MG63 (cell line): ENCODE data around the gene CCDC9. TPM values are rescaled to one million over a fixed set of nuclear protein-coding genes. Genes with fewer than 3 reads are reported as not detected.
A peak's percentile ranks its signal among the peaks of the same experiment; 100 is the strongest.

Experiments used
- DNase-seq: peaks from one replicate; pipeline ENCODE4 v3.0.0-alpha.2; 2020
- H3K27me3 ChIP-seq: fragments of 250-450 bp; sonication (Bioruptor Pico); 2 replicates; pipeline ENCODE4 v1.5.1; 2020; ENCODE audit warnings: mild to moderate bottlenecking, moderate library complexity
- H3K36me3 ChIP-seq: fragments of 250-450 bp; sonication (Bioruptor Pico); 2 replicates; pipeline ENCODE4 v1.5.1; 2020; ENCODE audit warnings: mild to moderate bottlenecking, moderate library complexity
- H3K4me3 ChIP-seq: fragments of 250-450 bp; sonication (Bioruptor Pico); 2 replicates; pipeline ENCODE4 v1.5.1; 2020; ENCODE audit warnings: mild to moderate bottlenecking, moderate library complexity
- H3K9me3 ChIP-seq: fragments of 250-450 bp; sonication (Bioruptor Pico); 2 replicates; pipeline ENCODE4 v1.5.1; 2020; ENCODE audit warnings: mild to moderate bottlenecking, moderate library complexity
- total RNA-seq: library from RNA; depleted of rRNA; stranded (reverse); fragments of >200 nt; shearing (Covaris generic); gene quantifications from 2 replicates; pipeline ENCODE4 v1.2.3, GENCODE V29; 2014; ENCODE audit warnings: low replicate concordance; rRNA removed

CCDC9 gene
- total RNA-seq, 1 experiment from 2014 or later: 22.9 TPM

DNA sequence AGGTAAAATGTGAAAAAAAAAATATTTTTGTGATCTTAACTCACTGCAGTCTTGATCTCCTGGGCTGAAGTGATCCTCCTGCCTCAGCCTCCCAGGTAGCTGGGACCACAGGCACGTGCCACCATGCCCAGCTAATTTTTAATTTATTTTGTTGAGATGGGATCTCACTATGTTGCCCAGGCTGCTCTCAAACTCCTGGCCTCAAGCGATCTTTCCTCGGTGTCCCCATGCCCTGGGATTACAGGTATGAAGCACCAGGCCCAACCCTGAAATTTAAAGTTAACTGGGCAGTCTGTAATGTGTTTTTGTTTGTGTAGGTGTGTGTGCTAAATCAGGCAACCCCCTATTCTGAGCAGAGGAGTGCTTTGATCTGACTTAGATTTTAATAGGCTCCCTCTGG is 50.0 kb downstream of the CCDC9 start:
- no peak for DNase-seq
- no peaks in the 10 kb centered on the region for H3K9me3 ChIP-seq
- no peaks in the 10 kb centered on the region for H3K27me3 ChIP-seq
- no peaks in the 10 kb centered on the region for H3K36me3 ChIP-seq
- no peak overlapping the region for H3K4me3 ChIP-seq

GRCh38 chr19:47309038-47309437 is 52.7 kb downstream of the CCDC9 start:
- Histone ChIP-seq H3K36me3 (no peaks in the 10 kb centered on the region), H3K4me3 (no peak overlapping the region), H3K27me3 (no peaks in the 10 kb centered on the region), H3K9me3 (no peaks in the 10 kb centered on the region)
- peak; percentile 68 for DNase-seq

GRCh38 chr19:47309608-47310007 is 53.3 kb downstream of the CCDC9 start, which contains the start of gene C5AR1:
C5AR1 (plus strand) TSS chr19:47309861; CDS start chr19:47309896, 35 bp downstream.
- H3K4me3 ChIP-seq: no peak within 1 kb of the TSS
- DNase-seq: no peak
- no peaks in the 10 kb centered on the region for H3K27me3 ChIP-seq
- H3K36me3 ChIP-seq: no peaks in the 10 kb centered on the region
- H3K9me3 ChIP-seq: no peaks in the 10 kb centered on the region; the same call in 1 of the 2 replicates

DNA sequence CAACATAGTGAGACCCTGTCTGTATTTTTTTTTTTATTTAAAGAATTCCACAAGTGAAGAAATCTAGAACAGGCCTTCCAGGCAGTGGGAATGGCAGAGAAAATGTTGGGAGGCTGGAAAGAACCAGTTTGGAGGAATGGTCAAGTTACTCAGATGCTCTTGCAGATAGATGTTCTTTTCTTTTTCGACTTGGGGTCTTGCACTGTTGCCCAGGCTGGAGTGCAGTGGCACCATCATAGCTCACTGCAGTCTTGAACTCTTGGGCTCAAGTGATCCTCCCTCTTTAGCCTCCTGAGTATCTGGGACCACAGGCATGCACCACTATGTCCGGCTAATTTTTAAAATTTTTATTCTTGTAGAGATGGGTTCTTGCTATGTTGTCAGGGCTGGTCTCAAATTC is 54.0 kb downstream of the CCDC9 start:
- H3K27me3 ChIP-seq: no peaks in the 10 kb centered on the region
- no peaks in the 10 kb centered on the region; the same call in 1 of the 2 replicates for H3K9me3 ChIP-seq
- no peak overlapping the region for H3K4me3 ChIP-seq
- no peaks in the 10 kb centered on the region for H3K36me3 ChIP-seq
- no peak for DNase-seq

DNA sequence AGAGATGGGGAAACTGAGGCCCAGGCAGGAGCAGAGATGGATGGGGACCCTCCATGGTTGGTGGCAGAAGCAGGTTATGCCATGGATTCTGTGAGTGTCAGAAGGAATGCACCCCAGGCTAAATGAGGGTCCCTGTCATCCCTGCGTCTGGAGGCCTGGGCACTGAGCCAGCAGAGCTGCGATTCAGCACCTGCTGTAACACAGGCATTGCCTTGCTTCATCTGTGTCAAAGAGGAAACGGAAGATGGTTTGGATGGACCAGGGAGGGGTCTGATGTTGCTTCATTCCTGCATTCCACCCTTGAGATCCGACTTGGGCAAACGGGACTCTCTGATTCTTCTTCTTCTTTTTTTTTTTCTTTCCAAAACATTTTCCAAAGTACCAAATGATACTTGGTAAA is 54.5 kb downstream of the CCDC9 start:
- DNase-seq: no peak
- Histone ChIP-seq H3K27me3 (no peaks in the 10 kb centered on the region), H3K9me3 (no peaks in the 10 kb centered on the region; the same call in 1 of the 2 replicates), H3K36me3 (no peaks in the 10 kb centered on the region), H3K4me3 (no peak overlapping the region)

GRCh38 chr19:47312366-47313006 is 56.2 kb downstream of the CCDC9 start:
- Histone ChIP-seq H3K27me3 (peaks cover under 1% of the 10 kb centered on the region; the same call in 1 of the 2 replicates), H3K36me3 (no peaks in the 10 kb centered on the region), H3K9me3 (no peaks in the 10 kb centered on the region; the same call in 1 of the 2 replicates), H3K4me3 (no peak overlapping the region)
- no peak for DNase-seq

GRCh38 chr19:47313754-47314295 is 57.5 kb downstream of the CCDC9 start:
- no peak overlapping the region for H3K4me3 ChIP-seq
- DNase-seq: no peak
- no peaks in the 10 kb centered on the region for H3K36me3 ChIP-seq
- H3K9me3 ChIP-seq: no peaks in the 10 kb centered on the region; the same call in 1 of the 2 replicates
- H3K27me3 ChIP-seq: peaks cover 3% of the 10 kb centered on the region

- Histone ChIP-seq H3K9me3 (no peaks in the 10 kb centered on the region; the same call in 1 of the 2 replicates), H3K27me3 (peaks cover 4% of the 10 kb centered on the region), H3K36me3 (no peaks in the 10 kb centered on the region), H3K4me3 (no peak overlapping the region)
- peak; percentile 89 for DNase-seq
These were observed 58.9 kb downstream of the CCDC9 start for GRCh38 chr19:47315125-47315821.

- H3K36me3 ChIP-seq: no peaks in the 10 kb centered on the region
- peaks cover 1% of the 10 kb centered on the region; the same call in 1 of the 2 replicates for H3K9me3 ChIP-seq
- peaks cover 11% of the 10 kb centered on the region for H3K27me3 ChIP-seq
- no peak for DNase-seq
- H3K4me3 ChIP-seq: no peak overlapping the region
These were observed 60.2 kb downstream of the CCDC9 start for GRCh38 chr19:47316513-47316912.

DNA sequence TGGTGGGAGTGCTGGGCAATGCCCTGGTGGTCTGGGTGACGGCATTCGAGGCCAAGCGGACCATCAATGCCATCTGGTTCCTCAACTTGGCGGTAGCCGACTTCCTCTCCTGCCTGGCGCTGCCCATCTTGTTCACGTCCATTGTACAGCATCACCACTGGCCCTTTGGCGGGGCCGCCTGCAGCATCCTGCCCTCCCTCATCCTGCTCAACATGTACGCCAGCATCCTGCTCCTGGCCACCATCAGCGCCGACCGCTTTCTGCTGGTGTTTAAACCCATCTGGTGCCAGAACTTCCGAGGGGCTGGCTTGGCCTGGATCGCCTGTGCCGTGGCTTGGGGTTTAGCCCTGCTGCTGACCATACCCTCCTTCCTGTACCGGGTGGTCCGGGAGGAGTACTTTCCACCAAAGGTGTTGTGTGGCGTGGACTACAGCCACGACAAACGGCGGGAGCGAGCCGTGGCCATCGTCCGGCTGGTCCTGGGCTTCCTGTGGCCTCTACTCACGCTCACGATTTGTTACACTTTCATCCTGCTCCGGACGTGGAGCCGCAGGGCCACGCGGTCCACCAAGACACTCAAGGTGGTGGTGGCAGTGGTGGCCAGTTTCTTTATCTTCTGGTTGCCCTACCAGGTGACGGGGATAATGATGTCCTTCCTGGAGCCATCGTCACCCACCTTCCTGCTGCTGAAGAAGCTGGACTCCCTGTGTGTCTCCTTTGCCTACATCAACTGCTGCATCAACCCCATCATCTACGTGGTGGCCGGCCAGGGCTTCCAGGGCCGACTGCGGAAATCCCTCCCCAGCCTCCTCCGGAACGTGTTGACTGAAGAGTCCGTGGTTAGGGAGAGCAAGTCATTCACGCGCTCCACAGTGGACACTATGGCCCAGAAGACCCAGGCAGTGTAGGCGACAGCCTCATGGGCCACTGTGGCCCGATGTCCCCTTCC is 63.9 kb downstream of the CCDC9 start:
- no peak for DNase-seq
- peaks cover 3% of the 10 kb centered on the region; the same call in 1 of the 2 replicates for H3K9me3 ChIP-seq
- peaks cover 32% of the 10 kb centered on the region for H3K27me3 ChIP-seq
- H3K4me3 ChIP-seq: no peak overlapping the region
- H3K36me3 ChIP-seq: no peaks in the 10 kb centered on the region

Other genes starting within 250 kb of the CCDC9 start
- gene NPAS1, start 236.7 kb upstream of the CCDC9 start, total RNA-seq: 0.33 TPM in 1 of 2 replicates, not detected in the other
- 81.9 and 94.5 TPM in 2 replicates for gene TMEM160, start 207.9 kb upstream of the CCDC9 start, total RNA-seq
- gene ZC3H4, start 142.7 kb upstream of the CCDC9 start, total RNA-seq: 8.2 and 25.2 TPM in 2 replicates
- 389 and 411 TPM in 2 replicates for gene SAE1, start 125.7 kb upstream of the CCDC9 start, total RNA-seq
- 14.7 and 38.8 TPM in 2 replicates for gene BBC3, start 25.3 kb upstream of the CCDC9 start, total RNA-seq
- gene INAFM1, start 18.4 kb downstream of the CCDC9 start, total RNA-seq: 5.5 TPM in 1 of 2 replicates, not detected in the other
- not detected in 2 replicates for gene C5AR1, start 53.3 kb downstream of the CCDC9 start, total RNA-seq
- gene C5AR2, start 75.7 kb downstream of the CCDC9 start, total RNA-seq: not detected in 2 replicates
- 18.0 and 25.3 TPM in 2 replicates for gene DHX34, start 92.8 kb downstream of the CCDC9 start, total RNA-seq
- gene MEIS3, start 163.0 kb downstream of the CCDC9 start, total RNA-seq: 0.56 TPM in 1 of 2 replicates, not detected in the other
- gene SLC8A2, start 215.4 kb downstream of the CCDC9 start, total RNA-seq: not detected in 2 replicates
- 9.1 and 31.0 TPM in 2 replicates for gene KPTN, start 227.7 kb downstream of the CCDC9 start, total RNA-seq